NCI-H748 (cell line): ENCODE data around the gene UNC119B.

Experiments used
- DNase-seq: peaks from one replicate; lab custom pipeline; 2025; ENCODE audit not compliant: unreplicated experiment; lab: John Stamatoyannopoulos, UW

Gene UNC119B

DNA sequence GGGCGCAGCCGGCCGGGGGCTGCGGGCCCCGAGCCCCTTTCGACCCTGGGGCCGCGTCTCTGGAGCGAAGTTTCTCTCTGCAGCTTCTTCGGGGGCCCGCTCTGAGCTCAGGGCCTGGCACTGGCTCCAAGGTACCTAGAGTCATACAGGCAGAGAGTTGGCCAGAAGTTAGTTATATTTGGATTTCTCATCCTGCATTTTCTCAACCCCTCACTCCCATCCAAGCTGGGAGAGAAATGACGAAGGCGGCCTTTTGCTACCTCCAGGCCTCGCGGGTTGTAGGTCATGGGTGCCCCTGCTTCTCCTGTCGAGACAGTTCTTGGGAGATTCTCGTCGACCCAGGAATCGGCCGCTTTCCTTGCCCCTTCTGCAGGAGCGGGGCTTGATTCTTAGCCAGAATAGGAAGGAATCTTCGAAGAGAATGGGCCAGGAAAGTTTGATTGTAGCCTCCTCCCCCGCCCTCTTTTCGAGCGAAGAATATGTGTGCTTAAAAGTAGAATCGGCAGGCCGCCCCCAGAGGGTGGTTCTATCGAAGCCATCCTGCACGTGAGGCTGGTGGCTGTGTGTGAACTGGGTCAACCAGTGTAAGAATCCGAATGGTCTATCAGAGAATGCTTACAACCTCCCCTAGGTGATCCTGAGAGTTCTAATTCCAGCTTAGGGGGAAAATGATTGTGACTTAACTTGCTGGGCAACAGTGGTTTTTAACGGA lies 22.5 kb upstream of the UNC119B start:
- peak; percentile 16 for DNase-seq

DNA sequence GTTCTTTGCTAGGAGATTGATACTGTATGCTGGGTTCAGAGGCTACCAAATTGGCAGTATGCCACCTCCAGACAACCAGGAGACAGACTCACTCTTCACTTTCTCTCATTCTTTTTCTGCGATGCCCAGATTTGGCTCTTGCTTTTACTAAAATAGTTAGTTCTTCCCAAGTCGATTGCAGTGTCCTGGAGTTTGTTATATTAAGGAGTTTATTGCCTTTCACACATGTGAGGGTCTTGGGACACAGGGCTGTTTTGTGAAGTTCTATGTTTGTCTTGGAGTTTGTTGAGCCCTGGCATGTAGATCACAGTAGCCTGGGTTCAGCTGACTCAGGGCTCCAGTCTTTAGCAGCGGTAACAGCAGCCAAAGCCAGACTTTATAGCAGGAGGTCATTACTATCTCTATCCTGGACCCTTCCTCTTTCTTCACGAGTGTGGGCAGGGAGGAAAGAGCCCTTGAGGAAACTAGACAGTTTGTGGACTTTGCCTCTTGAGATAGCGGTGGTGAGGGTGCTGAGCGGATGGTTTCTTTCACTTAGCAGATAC lies 21.7 kb upstream of the UNC119B start:
- peak; percentile 14 for DNase-seq

DNA sequence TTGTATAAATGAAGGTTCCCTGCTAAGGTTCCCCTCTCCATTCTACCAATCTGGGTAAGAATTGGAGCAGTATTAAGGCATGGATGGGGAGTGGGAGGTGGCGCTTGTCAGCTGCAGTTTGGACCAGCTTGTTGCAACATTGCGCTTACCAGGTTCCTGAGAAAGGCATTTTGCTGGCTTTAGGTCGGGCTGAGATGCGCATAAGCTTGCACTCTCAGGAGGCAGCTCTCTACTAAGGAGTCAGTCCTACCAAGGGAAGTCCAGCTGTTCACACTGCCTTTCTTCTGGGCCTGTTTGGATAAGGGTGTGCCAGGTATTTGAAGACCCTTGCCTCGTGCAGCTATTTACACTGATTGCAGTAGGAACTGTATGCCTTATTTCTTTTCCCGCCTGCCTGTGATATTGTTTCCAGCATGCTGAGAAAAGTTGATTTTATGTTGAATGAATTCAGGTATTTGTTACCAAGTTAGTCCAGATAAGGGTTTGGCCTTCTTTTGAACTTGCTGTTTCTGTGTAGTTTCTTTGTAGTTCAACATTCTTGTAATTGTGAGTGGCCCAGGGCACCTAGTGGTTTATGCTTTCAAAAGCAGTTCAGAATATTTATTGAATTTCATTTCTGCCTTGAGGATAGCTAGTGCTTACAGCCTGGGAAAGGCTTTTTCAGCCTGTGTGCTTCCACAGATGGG lies 20.7 kb upstream of the UNC119B start:
- DNase-seq = no peak

DNA sequence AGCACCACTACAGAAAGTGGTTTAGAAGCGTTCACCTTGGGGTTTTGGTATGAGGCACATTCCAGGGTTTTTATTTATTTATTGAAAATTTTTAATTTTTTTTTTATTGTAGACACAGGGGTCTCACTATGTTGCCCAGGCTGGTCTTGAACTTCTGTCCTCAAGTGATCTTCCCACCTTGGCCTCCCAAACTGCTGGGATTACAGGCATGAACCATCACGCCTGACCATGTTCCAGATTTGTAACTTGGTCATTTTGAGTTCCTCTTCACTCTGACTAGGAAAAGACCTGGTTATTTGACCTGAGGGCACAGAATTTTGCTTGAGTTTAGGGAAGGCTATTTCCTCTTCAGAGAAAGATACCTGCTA lies 20.2 kb upstream of the UNC119B start:
- no peak for DNase-seq

DNA sequence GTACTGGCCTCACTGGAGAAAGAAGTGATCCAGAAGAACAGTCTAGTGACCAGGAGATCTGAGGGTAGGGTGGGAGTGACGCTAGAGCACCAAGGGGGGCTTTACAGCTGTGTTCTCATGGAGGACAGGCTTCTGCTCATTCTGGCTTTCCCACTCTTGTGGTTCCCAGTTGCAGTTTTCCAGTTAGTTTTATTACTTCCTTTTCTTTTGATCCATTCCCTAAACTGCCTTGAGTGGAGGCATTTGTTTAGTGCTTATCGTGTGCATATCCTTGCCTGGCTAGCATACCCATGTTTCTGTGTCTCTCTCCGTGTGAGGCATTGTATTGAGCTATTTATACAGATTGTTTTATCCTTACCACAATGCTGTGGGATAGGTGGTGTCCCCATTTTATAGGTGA lies 19.3 kb upstream of the UNC119B start:
- DNase-seq = no peak

DNA sequence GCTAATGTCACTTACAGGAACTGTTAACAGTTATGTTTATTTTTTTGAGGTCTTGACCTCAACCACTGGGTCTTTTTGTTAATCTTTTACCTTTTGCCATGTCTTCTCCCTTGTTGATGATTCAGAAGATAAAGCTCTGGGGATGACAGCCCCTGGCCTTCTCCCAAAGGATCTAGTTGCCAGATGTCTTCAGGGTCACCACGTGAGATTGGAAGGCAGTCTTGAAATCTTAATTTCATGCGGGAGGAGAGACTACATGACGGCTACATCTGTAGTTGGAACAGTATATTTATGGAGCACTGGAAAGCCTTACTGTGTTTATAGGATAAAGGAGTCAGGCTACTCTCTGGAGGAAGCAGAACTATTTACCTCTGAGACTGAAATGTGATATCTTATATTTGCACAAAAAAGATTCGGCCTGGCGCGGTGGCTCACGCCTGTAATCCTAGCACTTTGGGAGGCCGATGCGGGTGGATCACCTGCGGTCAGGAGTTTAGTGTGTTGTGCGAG lies 17.7 kb upstream of the UNC119B start:
- no peak for DNase-seq

DNA sequence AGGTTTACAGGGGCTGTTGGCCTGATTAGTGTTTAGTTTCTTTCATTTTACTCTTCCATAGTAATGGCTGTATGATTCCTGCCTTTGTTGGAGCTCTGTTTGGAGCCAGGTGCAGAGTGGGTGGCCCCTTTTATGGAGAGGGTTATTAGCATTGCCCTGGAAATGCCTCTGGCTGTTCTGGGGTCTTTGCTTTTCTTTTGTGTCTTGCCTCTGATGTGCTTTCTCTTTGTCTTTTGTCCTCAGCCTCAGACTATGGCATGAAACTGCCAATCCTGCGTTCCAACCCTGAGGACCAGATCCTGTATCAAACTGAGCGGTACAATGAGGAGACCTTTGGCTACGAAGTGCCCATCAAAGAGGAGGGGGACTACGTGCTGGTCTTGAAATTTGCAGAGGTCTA lies 16.4 kb upstream of the UNC119B start:
- DNase-seq = no peak

DNA sequence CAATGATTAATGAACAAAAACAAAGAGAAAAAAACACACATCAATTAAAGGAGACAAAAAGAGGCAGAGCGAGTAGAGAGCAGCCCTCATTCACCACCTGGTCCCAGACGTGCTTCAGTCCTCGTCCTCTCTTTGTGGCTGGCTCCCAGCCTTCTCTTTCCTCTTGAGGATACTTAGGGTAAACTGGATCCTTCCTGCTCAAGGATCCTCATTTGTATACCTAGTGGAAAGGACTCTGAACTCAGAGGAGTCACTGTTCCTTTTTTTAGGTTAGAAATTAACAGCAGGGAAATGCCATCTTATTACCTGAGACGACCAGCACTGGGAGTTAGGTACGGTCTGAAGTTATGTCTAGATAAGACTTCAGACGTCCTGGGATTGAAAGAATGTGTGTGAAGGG lies 13.6 kb upstream of the UNC119B start:
- no peak for DNase-seq

DNA sequence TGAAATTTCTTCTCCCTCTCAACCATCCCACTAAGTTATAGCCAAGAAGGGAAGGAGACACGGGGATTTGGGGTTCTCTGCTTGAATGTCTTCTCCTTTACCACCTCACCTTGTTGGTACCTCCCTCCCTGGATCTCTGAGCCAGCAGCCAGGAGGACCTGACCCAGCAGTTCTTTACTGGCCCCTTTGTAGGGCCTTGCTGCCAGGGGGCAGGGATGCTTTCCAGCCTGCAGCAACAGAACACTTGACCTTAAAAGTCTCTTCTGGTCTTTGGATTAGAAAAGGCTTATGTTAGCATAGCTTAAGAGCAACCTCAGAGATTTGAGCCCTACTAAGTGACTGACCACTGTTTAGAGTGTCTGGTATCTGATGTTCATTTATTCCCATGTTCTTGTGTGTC lies 12.9 kb upstream of the UNC119B start:
- no peak for DNase-seq

DNA sequence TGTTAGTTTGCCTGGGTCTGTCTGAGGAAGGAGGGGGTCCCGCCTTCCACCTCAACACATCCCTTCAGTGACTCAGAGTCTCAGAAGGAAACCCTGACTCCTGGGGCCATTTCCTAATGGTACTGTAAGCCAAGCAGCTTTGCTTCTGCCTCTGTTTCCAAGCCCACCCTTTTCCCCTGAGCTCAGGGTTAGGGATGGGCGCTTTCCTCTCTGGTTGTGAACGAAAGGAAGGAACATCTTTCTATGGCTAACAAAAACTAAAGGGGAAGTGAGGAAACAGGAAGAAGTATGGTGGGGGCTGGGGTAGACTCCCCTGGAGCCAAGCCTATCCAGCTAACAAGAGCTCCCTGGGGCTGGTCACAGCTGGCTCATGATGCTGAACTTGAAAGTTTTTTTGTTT lies 11.6 kb upstream of the UNC119B start:
- DNase-seq = no peak

DNA sequence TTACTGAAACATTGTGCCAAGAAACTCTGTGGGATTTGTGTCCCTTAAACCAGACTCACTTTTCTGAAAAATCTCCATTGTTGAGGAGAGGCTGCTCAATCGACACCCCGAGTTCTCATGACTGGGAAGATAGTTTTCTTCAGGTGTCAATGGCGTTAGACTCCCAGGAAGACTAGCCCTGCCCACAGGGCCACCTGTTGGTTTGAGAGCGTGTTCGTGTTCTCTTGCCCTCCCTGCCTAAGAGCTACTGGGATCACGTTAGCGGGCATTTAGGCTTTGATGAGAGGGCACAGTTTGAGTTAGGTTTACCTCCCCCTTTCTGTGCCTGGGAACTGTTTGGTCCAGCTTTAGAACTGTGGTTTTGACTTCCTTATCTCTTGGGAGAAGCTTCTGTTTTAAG lies 10.7 kb upstream of the UNC119B start:
- no peak for DNase-seq

DNA sequence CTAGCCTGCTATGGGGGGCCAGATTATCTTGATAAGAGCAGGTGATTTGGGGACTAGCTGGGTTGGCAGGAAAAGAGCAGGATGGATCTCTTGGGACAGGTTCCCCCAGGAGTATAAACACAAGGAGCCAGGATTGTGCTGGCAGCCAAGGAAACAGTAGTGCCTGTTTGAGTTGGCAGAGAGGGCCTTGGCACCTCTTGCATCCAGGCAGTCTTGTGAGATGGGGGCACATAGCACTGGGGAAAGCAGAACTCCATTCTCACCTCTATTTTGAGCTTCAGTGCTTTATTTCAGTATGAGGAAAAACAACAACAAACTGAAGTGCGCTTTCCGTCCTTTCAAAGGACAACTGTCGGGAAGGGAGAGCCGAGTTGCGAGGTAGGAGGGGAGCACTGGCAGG lies 9.4 kb upstream of the UNC119B start:
- DNase-seq = no peak

DNA sequence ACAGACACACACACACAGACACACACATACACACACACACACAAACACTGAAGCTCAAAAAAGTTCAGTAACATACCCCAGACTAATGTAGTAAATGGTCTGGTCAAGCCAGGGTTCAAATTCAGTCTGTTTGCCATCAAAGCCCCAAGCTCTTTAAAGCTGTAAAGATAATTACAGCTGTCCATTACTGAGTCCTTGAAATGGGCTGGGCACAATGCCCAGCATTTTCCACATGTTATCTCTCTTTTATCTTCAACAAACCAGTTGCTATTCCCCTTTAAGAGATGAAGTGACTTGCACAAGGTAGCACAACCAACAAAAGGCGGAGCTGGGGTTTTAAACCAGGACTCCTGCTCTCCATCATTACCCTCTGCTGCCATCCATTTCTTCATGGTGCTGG lies 7.6 kb upstream of the UNC119B start:
- DNase-seq = peak; percentile 55

DNA sequence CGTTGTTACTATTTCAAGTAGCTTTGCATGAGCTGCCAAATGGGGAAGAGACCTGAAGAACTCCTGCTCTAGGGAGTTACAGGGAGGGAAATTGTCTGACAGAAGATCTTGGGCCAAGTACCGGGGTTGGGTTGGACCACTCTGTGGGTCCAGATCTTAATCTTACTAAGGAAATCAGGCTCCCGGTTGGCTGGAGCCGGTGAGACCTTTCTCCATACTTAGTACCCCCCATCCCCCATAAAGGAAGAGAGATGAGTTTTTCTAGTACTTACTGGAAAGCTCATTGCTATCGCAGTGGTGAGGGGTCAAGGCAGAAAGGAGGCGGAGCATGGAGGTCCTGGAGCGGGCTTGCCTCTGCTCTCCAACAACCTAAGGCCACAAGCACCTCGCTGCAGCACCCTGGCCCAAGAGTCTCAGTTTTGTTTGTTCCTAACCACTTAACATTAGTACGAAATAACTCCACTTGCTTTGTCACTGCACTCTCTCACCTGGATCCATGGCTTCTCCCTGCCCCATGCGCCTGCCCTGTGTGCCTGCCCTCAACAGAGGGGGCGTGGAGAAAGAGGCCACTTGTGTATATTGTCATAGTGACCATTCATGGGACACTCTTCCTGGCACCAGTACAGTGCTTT lies 6.8 kb upstream of the UNC119B start:
- DNase-seq = no peak

DNA sequence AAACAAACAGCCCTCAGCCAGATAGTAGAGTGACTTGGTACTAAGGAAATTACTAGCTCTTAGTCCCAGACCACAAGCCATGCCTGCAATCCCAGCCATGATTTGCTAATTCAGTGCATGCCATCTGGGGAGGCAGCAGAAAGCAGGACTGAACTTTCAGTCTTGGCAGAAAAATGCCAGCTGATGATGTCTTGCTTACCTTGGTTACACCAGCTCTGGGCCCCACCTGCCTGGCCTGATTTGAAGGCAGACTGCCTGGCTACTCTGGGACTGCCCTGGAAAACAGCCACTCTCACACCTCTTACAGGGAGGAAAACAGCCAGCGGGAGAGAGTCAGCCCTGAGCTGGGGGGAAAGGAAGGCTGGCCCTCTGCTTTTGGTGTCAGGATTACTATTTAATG lies 4.6 kb upstream of the UNC119B start:
- DNase-seq = no peak

DNA sequence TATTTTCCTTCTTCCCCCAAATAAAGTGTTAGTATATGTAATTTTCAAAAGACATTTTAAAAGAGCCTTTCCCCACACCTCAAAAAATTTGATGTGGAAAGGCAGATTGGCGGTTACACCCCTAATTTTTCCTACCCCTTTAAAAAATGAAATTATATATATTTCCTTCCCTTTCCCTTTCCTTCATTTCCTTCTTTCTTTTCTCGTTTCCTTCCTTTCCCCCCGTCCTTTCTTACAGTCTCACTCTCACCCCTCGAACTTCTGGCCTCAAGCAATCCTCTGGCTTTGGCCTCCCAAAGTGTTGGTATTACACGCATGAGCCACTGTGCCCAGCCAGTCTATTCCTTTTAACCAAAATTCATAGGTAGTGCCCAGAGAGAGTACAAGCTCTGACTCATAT lies 4.2 kb upstream of the UNC119B start:
- DNase-seq = no peak

DNA sequence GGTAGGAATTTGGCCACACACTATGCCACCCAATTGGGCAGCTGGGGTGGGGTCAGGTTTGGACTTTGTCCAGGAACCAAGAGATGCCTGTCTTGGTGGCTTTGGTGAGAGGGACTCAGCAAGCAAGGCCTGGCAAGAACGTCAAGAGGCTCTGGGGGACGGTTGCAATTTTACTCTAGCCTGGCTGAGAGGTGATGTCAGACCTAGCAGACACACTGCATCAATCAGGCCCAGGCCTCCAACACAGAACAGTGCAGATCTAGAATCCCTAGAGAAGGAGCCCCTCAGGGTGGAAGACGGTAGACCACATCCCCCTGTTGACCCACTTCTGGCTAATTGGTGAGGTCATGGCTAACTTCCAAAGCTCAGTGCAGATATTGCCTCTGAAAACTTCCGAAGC lies 1.6 kb upstream of the UNC119B start:
- no peak for DNase-seq

DNA sequence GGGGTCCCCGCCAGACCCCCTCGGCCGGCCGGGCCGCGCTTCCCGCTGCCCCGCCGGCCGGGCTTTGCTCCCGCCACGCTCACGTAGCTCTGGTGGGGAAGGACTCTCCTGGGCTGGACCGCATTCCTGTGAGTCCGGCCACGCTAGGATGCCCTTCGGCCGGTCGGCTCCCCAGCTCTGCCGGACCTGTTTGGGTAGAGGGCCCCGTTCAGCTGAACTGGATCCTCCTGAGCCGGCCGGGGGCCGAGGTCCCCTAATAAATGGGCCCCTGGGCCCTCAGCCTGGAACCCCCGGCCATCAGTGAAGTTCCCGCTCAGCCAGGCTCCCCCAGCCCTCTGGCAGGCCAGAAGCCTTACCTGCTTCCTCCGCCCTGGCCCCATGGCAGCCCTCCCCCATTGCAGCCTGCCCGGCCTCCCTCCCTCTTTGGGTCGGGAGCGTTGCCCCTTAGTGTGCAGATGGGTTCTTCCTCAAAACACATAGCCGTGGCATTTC lies 593 bp downstream of the UNC119B start:
- peak; percentile 47 for DNase-seq

DNA sequence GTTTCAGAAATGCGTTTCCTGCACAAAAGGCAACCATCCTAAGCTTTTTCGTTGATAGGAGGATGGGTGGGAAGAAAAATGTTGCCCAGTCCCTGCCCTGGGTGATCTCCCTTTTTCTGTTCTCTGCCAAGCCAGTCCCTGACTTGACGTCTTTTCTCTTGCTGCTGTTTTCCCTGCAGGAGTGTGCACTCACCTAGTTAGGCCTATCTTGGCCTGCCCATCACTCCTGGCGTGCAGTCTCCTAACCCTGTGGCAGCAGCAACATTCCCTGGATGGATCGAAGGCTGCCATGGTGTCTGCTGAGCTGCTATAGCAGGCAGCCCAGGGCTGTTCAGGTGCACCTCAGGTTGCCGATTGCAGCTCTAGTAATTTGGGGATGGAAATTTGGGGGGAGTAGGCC lies 1.2 kb downstream of the UNC119B start:
- peak; percentile 10 for DNase-seq

DNA sequence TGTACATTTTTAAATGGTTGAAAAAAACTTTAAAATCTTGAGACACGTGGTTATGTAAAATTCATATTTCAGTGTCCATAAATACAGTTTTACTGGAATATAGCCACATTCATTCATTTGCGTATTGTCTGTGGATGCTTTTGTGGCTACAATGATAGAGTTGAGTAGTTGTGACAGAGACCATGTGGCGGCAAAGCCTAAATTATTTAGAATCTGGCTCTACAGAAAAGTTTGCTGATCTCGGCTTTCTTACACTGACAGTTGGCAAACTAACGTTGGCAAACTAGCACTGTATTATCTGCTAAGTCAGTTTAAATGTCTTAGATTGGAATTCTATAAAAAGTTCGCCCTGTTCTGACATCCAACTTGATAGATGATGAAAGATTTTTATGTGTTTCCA lies 2.4 kb downstream of the UNC119B start:
- DNase-seq = no peak

DNA sequence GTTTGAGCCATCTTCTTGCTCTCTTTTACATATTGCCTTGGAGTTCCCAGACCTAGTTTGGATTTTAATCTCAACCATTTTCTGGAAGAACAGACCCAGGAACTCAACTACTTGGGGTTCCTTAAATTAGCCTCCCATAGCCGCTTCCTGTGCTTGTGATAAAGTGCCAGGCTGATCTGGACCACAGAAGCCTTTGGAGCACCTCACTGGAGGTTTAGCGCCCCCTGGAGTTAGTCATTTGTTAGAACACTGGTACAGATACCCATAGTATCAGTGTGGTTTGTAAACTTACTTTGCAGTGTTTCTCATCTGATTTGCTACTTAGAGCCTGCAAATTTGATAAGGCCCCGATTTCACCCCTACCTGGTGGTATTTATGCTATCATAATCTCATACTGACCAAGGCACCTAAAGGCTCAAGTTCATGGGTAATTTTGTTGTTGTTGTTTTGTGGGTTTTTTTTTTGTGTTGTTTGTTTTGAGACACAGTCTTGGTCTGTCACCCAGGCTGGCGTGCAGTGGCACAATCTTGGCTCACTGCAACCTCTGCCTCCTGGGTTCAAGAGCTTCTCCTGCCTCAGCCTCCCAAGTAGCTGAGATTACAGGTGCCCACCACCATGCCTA lies 3.7 kb downstream of the UNC119B start:
- peak; percentile 77 for DNase-seq
